OCI-LY3 (cell line): ENCODE data around the gene CISD3.
"Not testable (repeated sequence)": the region's sequence is repeated elsewhere in the genome, so short reads cannot be mapped to it uniquely, and the experiment has no call there.

Experiments used
- H2AFZ ChIP-seq: fragments of 200-600, 300-600 bp; shearing (Covaris generic); 2 replicates; pipeline ENCODE4 v1.6.0; 2014; ENCODE audit warnings: antibody characterized with exemption, low read depth, low read length
- H3K27ac ChIP-seq: fragments of 200-600, 300-600 bp; sonication (generic); 2 replicates; pipeline ENCODE4 v1.5.1; 2014; ENCODE audit warnings: mild to moderate bottlenecking, low read length, moderate library complexity, mixed read lengths
- H3K27me3 ChIP-seq: fragments of 200-600, 300-600 bp; sonication (generic); 2 replicates; pipeline ENCODE4 v1.6.1; 2014; ENCODE audit warnings: low read depth, low read length, mixed read lengths
- H3K36me3 ChIP-seq: fragments of 200-600, 300-600 bp; sonication (generic); replicated peaks from 2 replicates; pipeline ENCODE3; 2014; ENCODE audit warnings: low read depth, low read length, mixed read lengths
- H3K4me1 ChIP-seq: fragments of 300-600, 200-600 bp; sonication (generic); 2 replicates; pipeline ENCODE4 v1.6.1; 2014; ENCODE audit warnings: low read length, mixed read lengths
- H3K4me2 ChIP-seq: fragments of 200-600, 300-600 bp; sonication (generic); 2 replicates; pipeline ENCODE4 v1.6.1; 2014; ENCODE audit warnings: low read length, mixed read lengths
- H3K4me3 ChIP-seq: fragments of 300-600, 200-600 bp; sonication (generic); 2 replicates; pipeline ENCODE4 v1.5.1; 2014; ENCODE audit warnings: antibody characterized with exemption, mild to moderate bottlenecking, low read length, moderate library complexity
- H3K79me2 ChIP-seq: fragments of 300-600, 200-600 bp; shearing (Covaris generic); 2 replicates; pipeline ENCODE4 v1.6.1; 2014; ENCODE audit warnings: mild to moderate bottlenecking, low read length, mixed read lengths
- H3K9ac ChIP-seq: fragments of 300-600, 200-600 bp; shearing (Covaris generic); 2 replicates; pipeline ENCODE4 v1.6.0; 2014; ENCODE audit warnings: mild to moderate bottlenecking, low read length, moderate library complexity
- H3K9me3 ChIP-seq: fragments of 200-600, 300-600 bp; shearing (Covaris generic); 2 replicates; pipeline ENCODE4 v1.6.1; 2014; ENCODE audit warnings: low read length, mixed read lengths; ENCODE audit not compliant: insufficient read depth
- H4K20me1 ChIP-seq: fragments of 200-600, 300-600 bp; sonication (generic); 2 replicates; pipeline ENCODE4 v1.6.1; 2016; ENCODE audit warnings: low read length, mixed read lengths; ENCODE audit not compliant: insufficient read depth
- EZH2phosphoT487 ChIP-seq: fragments of 200-600 bp; shearing (Covaris generic); IDR thresholded peaks from 2 replicates; pipeline ENCODE4 v1.6.1; 2018; ENCODE audit warnings: antibody characterized with exemption, mixed run types, low read depth
- TF ChIP-seq, protein P1 (sequence below): fragments of 200-600, 300-600 bp; sonication (generic); IDR thresholded peaks from 2 replicates; pipeline ENCODE4 v1.5.1; 2014; ENCODE audit warnings: antibody characterized with exemption, low read length, low read depth

The CISD3 gene

DNA sequence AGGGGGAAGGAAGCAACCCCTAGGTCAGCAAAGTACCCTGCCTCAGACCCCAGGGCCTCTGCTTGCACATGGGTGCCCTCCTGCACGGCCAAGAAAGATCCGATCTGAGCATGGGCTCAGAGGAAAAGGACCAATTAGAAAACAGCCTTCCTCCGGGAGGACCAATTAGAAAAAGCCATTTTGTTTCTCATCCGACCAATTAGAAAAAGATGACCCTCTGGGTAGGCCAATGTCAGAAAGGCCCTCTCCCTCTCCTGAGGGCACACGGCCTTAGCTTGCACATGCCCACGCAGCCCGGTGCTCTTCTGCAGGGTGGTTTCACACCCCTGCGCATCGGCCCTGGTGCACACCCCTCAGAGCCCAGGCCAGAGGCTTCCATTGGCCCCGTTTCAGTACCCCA lies 5.1 kb upstream of the CISD3 start:
- no peak overlapping the region for H3K4me3 ChIP-seq
- H3K79me2 ChIP-seq, result no peaks in the 10 kb centered on the region
- TF ChIP-seq EZH2phosphoT487, result no peak
- TF ChIP-seq, protein P1, sequence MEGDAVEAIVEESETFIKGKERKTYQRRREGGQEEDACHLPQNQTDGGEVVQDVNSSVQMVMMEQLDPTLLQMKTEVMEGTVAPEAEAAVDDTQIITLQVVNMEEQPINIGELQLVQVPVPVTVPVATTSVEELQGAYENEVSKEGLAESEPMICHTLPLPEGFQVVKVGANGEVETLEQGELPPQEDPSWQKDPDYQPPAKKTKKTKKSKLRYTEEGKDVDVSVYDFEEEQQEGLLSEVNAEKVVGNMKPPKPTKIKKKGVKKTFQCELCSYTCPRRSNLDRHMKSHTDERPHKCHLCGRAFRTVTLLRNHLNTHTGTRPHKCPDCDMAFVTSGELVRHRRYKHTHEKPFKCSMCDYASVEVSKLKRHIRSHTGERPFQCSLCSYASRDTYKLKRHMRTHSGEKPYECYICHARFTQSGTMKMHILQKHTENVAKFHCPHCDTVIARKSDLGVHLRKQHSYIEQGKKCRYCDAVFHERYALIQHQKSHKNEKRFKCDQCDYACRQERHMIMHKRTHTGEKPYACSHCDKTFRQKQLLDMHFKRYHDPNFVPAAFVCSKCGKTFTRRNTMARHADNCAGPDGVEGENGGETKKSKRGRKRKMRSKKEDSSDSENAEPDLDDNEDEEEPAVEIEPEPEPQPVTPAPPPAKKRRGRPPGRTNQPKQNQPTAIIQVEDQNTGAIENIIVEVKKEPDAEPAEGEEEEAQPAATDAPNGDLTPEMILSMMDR, result no peak
- no peak overlapping the region for H3K4me2 ChIP-seq
- H3K27me3 ChIP-seq, result no peaks in the 10 kb centered on the region
- no peaks in the 10 kb centered on the region for H3K9me3 ChIP-seq
- H3K9ac ChIP-seq, result no peak overlapping the region
- no peak overlapping the region for H2AFZ ChIP-seq
- H4K20me1 ChIP-seq, result no peaks in the 10 kb centered on the region
- H3K36me3 ChIP-seq, result peaks cover 29% of the 10 kb centered on the region
- H3K27ac ChIP-seq, result no peak overlapping the region
- H3K4me1 ChIP-seq, result peaks cover 13% of the 10 kb centered on the region

DNA sequence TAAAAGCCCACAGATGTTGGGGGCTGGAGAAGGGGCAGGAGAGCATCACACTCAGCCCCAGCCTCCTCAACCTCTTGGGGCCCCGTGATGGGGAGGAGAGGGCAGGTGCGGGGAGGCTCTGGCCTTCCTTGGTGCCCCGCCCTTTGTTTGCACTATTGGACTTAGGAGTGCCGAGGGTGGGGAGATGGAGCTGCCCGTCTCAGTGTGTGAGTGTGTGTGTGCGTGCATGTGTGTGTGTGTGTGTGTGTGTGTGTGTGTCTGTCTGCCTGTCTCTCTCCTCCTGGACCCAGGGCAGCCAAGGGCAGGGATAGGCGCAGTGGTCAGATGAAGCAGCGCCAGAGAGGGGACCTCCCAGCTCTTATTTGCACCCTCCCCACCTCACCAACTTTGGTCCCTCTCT lies 4.0 kb upstream of the CISD3 start:
- H3K4me3 ChIP-seq, H3K9ac ChIP-seq, H3K27me3 ChIP-seq, H2AFZ ChIP-seq, H3K4me2 ChIP-seq, H3K79me2 ChIP-seq, H4K20me1 ChIP-seq, H3K27ac ChIP-seq, H3K9me3 ChIP-seq: not testable (repeated sequence)
- H3K4me1 ChIP-seq, result peaks cover 17% of the 10 kb centered on the region
- H3K36me3 ChIP-seq, result peaks cover 20% of the 10 kb centered on the region

DNA sequence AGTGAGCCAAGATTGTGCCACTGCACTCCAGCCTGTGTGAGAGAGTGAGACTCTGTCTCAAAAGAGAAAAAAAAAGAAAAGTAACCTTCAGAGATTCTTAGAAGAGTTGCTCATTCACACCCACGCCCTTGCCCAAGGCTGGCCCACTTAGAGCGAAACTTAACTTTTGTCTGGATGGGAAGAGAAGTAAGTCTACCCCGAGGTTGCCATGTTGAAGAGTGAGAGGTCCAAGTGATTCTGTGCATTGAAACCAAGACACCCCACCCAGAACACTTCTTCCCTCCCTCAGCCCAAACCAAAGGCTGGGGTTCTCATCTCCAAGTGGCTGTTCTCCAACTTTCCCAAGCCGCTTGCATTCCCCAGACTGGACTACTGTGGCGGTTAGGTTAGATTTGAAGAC lies 2.4 kb upstream of the CISD3 start:
- Histone ChIP-seq H2AFZ (no peak overlapping the region), H3K9ac (no peak overlapping the region), H4K20me1 (no peaks in the 10 kb centered on the region), H3K36me3 (peaks cover 7% of the 10 kb centered on the region), H3K27ac (no peak overlapping the region), H3K27me3 (no peaks in the 10 kb centered on the region), H3K4me1 (peaks cover 20% of the 10 kb centered on the region), H3K4me2 (no peak overlapping the region), H3K9me3 (no peaks in the 10 kb centered on the region), H3K4me3 (no peak overlapping the region), H3K79me2 (peaks cover 11% of the 10 kb centered on the region; the same call in 1 of the 2 replicates)
- TF ChIP-seq EZH2phosphoT487, result no peak
- TF ChIP-seq, protein P1, result no peak

DNA sequence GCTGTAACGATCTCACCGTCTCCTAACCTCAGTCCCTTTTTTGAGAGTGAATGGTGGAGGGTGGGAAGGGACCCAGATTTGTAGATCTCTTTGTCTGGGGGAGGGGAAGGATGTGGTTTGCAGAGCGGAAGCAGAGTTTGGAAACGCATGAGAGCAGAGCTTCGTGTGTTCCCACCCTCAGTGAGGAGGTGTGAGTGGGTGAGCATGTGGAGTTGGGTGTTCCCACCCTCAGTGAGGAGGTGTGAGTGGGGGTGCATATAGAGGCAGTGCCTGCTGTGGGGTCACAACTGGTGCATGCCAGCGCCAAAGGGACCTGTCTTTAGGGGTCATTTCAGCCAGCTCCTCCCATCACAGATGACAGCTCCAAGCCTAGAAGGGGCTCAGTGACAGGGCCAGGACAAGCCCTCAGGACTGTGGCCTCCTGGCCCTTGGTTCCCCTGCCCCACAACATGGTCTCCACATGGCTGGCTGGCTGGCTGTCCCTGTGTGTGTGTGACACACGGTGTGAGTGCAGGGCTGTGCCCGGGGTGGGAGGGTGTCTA lies 1.8 kb upstream of the CISD3 start:
- no peaks in the 10 kb centered on the region for H4K20me1 ChIP-seq
- TF ChIP-seq, protein P1, result no peak
- no peak for TF ChIP-seq EZH2phosphoT487
- H3K4me2 ChIP-seq, result no peak overlapping the region
- H3K4me1 ChIP-seq, result peaks cover 20% of the 10 kb centered on the region
- H3K9ac ChIP-seq, result no peak overlapping the region
- no peak overlapping the region for H3K4me3 ChIP-seq
- peaks cover 11% of the 10 kb centered on the region; the same call in 1 of the 2 replicates for H3K79me2 ChIP-seq
- H3K27me3 ChIP-seq, result no peaks in the 10 kb centered on the region
- H2AFZ ChIP-seq, result no peak overlapping the region
- H3K36me3 ChIP-seq, result peaks cover 3% of the 10 kb centered on the region
- H3K9me3 ChIP-seq, result no peaks in the 10 kb centered on the region
- no peak overlapping the region for H3K27ac ChIP-seq
